HepG2 (cell line): ENCODE measurements around the gene ZNF763. TPM values are rescaled to one million over a fixed set of nuclear protein-coding genes. Genes with fewer than 3 reads are reported as not detected.

Source experiments
- DR1 ChIP-seq: sonication (generic); formaldehyde crosslinking; IDR thresholded peaks from 2 replicates; pipeline ENCODE4 v1.8.0; 2021; ENCODE audit warnings: mild to moderate bottlenecking, missing genetic modification reagents, inconsistent platforms
- FOXK1 ChIP-seq: sonication (generic); formaldehyde crosslinking; IDR thresholded peaks from 2 replicates; pipeline ENCODE4 v1.4.0; 2020; ENCODE audit warnings: low read depth, missing genetic modification reagents, borderline replicate concordance
- GLI4 ChIP-seq: sonication (generic); formaldehyde crosslinking; IDR thresholded peaks from 2 replicates; pipeline ENCODE4 v1.5.1; 2020; ENCODE audit warnings: missing genetic modification reagents, mild to moderate bottlenecking, moderate library complexity, borderline replicate concordance
- ISX ChIP-seq: sonication (generic); formaldehyde crosslinking; conservative IDR thresholded peaks from 2 replicates; pipeline ENCODE4 v1.5.0; 2020; ENCODE audit warnings: missing genetic modification reagents
- MAFG ChIP-seq: sonication (generic); formaldehyde crosslinking; IDR thresholded peaks from 2 replicates; pipeline ENCODE4 v1.5.1; 2020; ENCODE audit warnings: mild to moderate bottlenecking, missing genetic modification reagents
- MATR3 ChIP-seq: sonication (generic); formaldehyde crosslinking; IDR thresholded peaks from 2 replicates; pipeline ENCODE4 v1.4.0; 2020; ENCODE audit warnings: missing genetic modification reagents
- MTF1 ChIP-seq: sonication (generic); formaldehyde crosslinking; IDR thresholded peaks from 2 replicates; pipeline ENCODE4 v1.5.0; 2020; ENCODE audit warnings: missing genetic modification reagents
- NR2F2 ChIP-seq: IDR thresholded peaks from 2 replicates; pipeline ENCODE4 v1.6.1; 2012; ENCODE audit warnings: low read depth, inconsistent platforms, borderline replicate concordance
- POLR2A ChIP-seq, 2 experiments: IDR thresholded peaks; 2 replicates each; pipeline ENCODE4 v1.6.1; 2011; ENCODE audit warnings: low read depth in 2 of 2, low read length in 2 of 2, mild to moderate bottlenecking in 1 of 2, moderate library complexity in 1 of 2; ENCODE audit not compliant: insufficient read depth in 1 of 2
- RXRA ChIP-seq: sonication (generic); formaldehyde crosslinking; IDR thresholded peaks from 2 replicates; pipeline ENCODE4 v1.5.1; 2020; ENCODE audit warnings: missing genetic modification reagents
- STAT5B ChIP-seq: sonication (generic); formaldehyde crosslinking; IDR thresholded peaks from 2 replicates; pipeline ENCODE4 v1.4.0; 2020; ENCODE audit warnings: missing genetic modification reagents
- ZKSCAN1 ChIP-seq: fragments of 150-350 bp; IDR thresholded peaks from 2 replicates; pipeline ENCODE4 v1.6.1; 2014; ENCODE audit warnings: low read length
- ZMAT3 ChIP-seq: sonication (generic); formaldehyde crosslinking; conservative IDR thresholded peaks from 2 replicates; pipeline ENCODE4 v1.7.0; 2021; ENCODE audit warnings: missing genetic modification reagents
- ZNF543 ChIP-seq: sonication (generic); formaldehyde crosslinking; IDR thresholded peaks from 2 replicates; pipeline ENCODE4 v1.4.0; 2020; ENCODE audit warnings: mild to moderate bottlenecking, missing genetic modification reagents
- ZNF557 ChIP-seq: sonication (generic); formaldehyde crosslinking; IDR thresholded peaks from 2 replicates; pipeline ENCODE4 v1.4.0; 2020; ENCODE audit warnings: missing genetic modification reagents
- ZNF572 ChIP-seq: sonication (generic); formaldehyde crosslinking; IDR thresholded peaks from 2 replicates; pipeline ENCODE4 v1.5.1; 2020; ENCODE audit warnings: mild to moderate bottlenecking, missing genetic modification reagents
- ZNF678 ChIP-seq: sonication (generic); formaldehyde crosslinking; IDR thresholded peaks from 2 replicates; pipeline ENCODE4 v1.4.0; 2020; ENCODE audit warnings: mild to moderate bottlenecking, missing genetic modification reagents
- polyA plus RNA-seq, 8 experiments: library from polyadenylated mRNA; depleted of rRNA in 3 of 8; stranded (reverse) in 7 of 8; unstranded in 1 of 8; fragments of >200 nt; fragmentation: Illumina TruSeq in 4 of 8; extraction: Trizol in 4 of 8; gene quantifications; 2 replicates each; pipeline versions ENCODE4 v1.2.1 to v1.2.3, GENCODE V29; 2011 to 2016; ENCODE audit warnings: low read depth in 4 of 8, missing spikeins in 1 of 8, mixed read lengths in 1 of 8; ENCODE audit not compliant: insufficient read depth in 1 of 8
- total RNA-seq, 5 experiments: library from RNA; depleted of rRNA; stranded (reverse); fragments of >200 nt; fragmentation: Illumina TruSeq; extraction: Trizol; gene quantifications; 2 replicates each; pipeline ENCODE4 v1.2.3, GENCODE V29; 2016; ENCODE audit warnings: low read depth in 1 of 5
- TF ChIP-seq, protein P1 (sequence below): sonication (generic); formaldehyde crosslinking; IDR thresholded peaks from 2 replicates; pipeline ENCODE4 v1.4.0; 2020; ENCODE audit warnings: missing genetic modification reagents
- TF ChIP-seq, protein P2 (sequence below): sonication (generic); formaldehyde crosslinking; IDR thresholded peaks from 2 replicates; pipeline ENCODE4 v1.4.0; 2020; ENCODE audit warnings: missing genetic modification reagents
- TF ChIP-seq, protein P3 (sequence below): IDR thresholded peaks from 2 replicates; pipeline ENCODE4 v1.6.1; 2012; ENCODE audit warnings: low read length, improper control_type of control experiment
- TF ChIP-seq, protein P4 (sequence below): sonication (generic); formaldehyde crosslinking; IDR thresholded peaks from 2 replicates; pipeline ENCODE4 v1.5.0; 2020; ENCODE audit warnings: missing genetic modification reagents
- TF ChIP-seq, protein P5 (sequence below): sonication (generic); formaldehyde crosslinking; IDR thresholded peaks from 2 replicates; pipeline ENCODE4 v1.5.0; 2020; ENCODE audit warnings: missing genetic modification reagents

The ZNF763 gene
- total and polyA plus RNA-seq, 2 of the 13 experiments (the other 11 are each of a cell fraction or from before 2014, with no cell fraction given), result 0.08 to 0.42 TPM

DNA sequence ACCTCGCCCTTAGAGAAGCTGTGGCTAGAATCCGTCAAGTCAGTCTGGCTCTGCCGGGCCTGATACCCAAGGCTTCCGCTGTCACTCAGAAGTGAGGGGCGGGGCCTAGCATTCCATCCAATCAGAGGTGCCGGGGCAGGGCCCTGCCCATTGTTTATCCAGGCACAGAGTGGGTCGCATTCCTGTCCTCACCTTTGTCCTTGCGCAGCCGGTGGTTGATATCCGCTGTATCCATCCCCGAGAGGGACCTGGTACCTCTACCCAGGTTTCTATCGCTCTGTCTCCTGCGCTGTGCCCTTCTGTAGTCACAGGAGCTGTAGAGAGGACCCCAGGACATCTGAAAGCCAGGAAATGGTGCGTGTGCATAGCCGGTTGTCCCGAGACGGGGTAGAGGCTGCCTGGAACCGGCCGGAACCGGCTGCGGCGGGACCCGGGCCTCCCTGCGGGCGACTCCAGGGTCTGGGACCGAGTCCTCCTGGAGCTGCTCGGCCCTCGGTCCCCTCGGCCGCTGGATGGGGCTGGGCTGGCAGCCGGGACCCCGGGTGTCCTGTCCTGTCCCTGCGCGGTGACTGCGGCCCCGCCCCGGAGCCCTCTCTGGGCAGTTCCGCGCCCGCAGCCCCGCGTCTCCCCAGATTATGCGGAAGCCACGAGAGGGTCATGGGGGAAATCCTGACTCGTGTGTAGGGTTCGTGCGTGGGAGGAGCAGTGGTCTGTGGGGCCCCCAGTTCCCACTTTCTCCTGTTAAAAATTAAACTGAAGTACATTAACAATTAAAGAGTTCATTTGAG lies at the start of gene ZNF763 (continued):
- TF ChIP-seq ZNF557 (no peak), ZKSCAN1 (peak; percentile 81), ZNF678 (CRISPR knock-in tag) (no peak), MTF1 (CRISPR knock-in tag) (no peak), NR2F2 (no peak), MATR3 (CRISPR knock-in tag) (no peak), ZMAT3 (CRISPR knock-in tag) (no peak), DR1 (CRISPR knock-in tag) (no peak), ZNF572 (CRISPR knock-in tag) (no peak), STAT5B (CRISPR knock-in tag) (no peak), ZNF543 (no peak), ISX (CRISPR knock-in tag) (no peak), MAFG (CRISPR knock-in tag) (no peak), POLR2A (IDR thresholded peaks at IDR 0.05; ENCODE audit: insufficient read depth in 1 of 2, low read depth in 2 of 2, low read length in 2 of 2) (no peak), FOXK1 (CRISPR knock-in tag) (0 out of 2 replicates have a peak, but pooled peaks have one; percentile 26), GLI4 (no peak), RXRA (CRISPR knock-in tag) (0 out of 2 replicates have a peak, but pooled peaks have one; percentile 20)
- TF ChIP-seq, protein P1, sequence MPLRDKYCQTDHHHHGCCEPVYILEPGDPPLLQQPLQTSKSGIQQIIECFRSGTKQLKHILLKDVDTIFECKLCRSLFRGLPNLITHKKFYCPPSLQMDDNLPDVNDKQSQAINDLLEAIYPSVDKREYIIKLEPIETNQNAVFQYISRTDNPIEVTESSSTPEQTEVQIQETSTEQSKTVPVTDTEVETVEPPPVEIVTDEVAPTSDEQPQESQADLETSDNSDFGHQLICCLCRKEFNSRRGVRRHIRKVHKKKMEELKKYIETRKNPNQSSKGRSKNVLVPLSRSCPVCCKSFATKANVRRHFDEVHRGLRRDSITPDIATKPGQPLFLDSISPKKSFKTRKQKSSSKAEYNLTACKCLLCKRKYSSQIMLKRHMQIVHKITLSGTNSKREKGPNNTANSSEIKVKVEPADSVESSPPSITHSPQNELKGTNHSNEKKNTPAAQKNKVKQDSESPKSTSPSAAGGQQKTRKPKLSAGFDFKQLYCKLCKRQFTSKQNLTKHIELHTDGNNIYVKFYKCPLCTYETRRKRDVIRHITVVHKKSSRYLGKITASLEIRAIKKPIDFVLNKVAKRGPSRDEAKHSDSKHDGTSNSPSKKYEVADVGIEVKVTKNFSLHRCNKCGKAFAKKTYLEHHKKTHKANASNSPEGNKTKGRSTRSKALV (CRISPR knock-in tag), result no peak
- TF ChIP-seq, protein P2, sequence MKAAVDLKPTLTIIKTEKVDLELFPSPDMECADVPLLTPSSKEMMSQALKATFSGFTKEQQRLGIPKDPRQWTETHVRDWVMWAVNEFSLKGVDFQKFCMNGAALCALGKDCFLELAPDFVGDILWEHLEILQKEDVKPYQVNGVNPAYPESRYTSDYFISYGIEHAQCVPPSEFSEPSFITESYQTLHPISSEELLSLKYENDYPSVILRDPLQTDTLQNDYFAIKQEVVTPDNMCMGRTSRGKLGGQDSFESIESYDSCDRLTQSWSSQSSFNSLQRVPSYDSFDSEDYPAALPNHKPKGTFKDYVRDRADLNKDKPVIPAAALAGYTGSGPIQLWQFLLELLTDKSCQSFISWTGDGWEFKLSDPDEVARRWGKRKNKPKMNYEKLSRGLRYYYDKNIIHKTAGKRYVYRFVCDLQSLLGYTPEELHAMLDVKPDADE, result no peak
- TF ChIP-seq, protein P3, sequence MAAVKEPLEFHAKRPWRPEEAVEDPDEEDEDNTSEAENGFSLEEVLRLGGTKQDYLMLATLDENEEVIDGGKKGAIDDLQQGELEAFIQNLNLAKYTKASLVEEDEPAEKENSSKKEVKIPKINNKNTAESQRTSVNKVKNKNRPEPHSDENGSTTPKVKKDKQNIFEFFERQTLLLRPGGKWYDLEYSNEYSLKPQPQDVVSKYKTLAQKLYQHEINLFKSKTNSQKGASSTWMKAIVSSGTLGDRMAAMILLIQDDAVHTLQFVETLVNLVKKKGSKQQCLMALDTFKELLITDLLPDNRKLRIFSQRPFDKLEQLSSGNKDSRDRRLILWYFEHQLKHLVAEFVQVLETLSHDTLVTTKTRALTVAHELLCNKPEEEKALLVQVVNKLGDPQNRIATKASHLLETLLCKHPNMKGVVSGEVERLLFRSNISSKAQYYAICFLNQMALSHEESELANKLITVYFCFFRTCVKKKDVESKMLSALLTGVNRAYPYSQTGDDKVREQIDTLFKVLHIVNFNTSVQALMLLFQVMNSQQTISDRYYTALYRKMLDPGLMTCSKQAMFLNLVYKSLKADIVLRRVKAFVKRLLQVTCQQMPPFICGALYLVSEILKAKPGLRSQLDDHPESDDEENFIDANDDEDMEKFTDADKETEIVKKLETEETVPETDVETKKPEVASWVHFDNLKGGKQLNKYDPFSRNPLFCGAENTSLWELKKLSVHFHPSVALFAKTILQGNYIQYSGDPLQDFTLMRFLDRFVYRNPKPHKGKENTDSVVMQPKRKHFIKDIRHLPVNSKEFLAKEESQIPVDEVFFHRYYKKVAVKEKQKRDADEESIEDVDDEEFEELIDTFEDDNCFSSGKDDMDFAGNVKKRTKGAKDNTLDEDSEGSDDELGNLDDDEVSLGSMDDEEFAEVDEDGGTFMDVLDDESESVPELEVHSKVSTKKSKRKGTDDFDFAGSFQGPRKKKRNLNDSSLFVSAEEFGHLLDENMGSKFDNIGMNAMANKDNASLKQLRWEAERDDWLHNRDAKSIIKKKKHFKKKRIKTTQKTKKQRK, result no peak
- TF ChIP-seq, protein P4, sequence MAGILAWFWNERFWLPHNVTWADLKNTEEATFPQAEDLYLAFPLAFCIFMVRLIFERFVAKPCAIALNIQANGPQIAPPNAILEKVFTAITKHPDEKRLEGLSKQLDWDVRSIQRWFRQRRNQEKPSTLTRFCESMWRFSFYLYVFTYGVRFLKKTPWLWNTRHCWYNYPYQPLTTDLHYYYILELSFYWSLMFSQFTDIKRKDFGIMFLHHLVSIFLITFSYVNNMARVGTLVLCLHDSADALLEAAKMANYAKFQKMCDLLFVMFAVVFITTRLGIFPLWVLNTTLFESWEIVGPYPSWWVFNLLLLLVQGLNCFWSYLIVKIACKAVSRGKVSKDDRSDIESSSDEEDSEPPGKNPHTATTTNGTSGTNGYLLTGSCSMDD, result no peak
- TF ChIP-seq, protein P5, sequence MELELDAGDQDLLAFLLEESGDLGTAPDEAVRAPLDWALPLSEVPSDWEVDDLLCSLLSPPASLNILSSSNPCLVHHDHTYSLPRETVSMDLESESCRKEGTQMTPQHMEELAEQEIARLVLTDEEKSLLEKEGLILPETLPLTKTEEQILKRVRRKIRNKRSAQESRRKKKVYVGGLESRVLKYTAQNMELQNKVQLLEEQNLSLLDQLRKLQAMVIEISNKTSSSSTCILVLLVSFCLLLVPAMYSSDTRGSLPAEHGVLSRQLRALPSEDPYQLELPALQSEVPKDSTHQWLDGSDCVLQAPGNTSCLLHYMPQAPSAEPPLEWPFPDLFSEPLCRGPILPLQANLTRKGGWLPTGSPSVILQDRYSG (CRISPR knock-in tag), result no peak
